PC-3 (cell line): Measurements from ENCODE around the gene TRRAP. TPM values are rescaled to one million over a fixed set of nuclear protein-coding genes. Genes with fewer than 3 reads are reported as not detected.

Source experiments
- ATAC-seq: fragments of 200-7000 bp; cut with Tn5 transposase; 2 replicates; pipeline ENCODE4 v1.9.1; 2020; ENCODE audit warnings: mild to moderate bottlenecking, moderate library complexity
- BruUV-seq: library from RNA; stranded (reverse); fragments of 400-500 nt; replicated peaks from 2 replicates; lab custom pipeline; 2021; lab: Mats Ljungman, UMichigan
- CTCF ChIA-PET: fragments of 300-600 bp; sonication (Branson Sonifier 250); formaldehyde crosslinking; loops from one replicate; lab custom pipeline; 2022; ENCODE audit warnings: antibody characterized with exemption; lab: Charles Lee
- POLR2A ChIA-PET: fragments of 300-600 bp; sonication (Branson Sonifier 250); formaldehyde crosslinking; loops from one replicate; lab custom pipeline; 2022; ENCODE audit warnings: antibody characterized with exemption; ENCODE audit not compliant: unreplicated experiment; lab: Charles Lee
- DNase-seq: peaks from one replicate; pipeline ENCODE4 v3.0.0-alpha.2; 2015
- H2AFZ ChIP-seq: fragments of 300-600 bp; sonication (generic); 2 replicates; pipeline ENCODE4 v1.6.0; 2016; ENCODE audit warnings: antibody characterized with exemption, low read length
- H3F3A ChIP-seq: fragments of 300-600 bp; sonication (generic); one replicate; pipeline ENCODE4 v1.6.0; 2017; ENCODE audit warnings: antibody characterized with exemption, low read length, control low read depth, mild to moderate bottlenecking; ENCODE audit not compliant: unreplicated experiment
- H3K27ac ChIP-seq: fragments of 300-600 bp; sonication (generic); 2 replicates; pipeline ENCODE4 v1.5.1; 2016; ENCODE audit warnings: mild to moderate bottlenecking, low read length
- H3K27me3 ChIP-seq: fragments of 300-600 bp; sonication (generic); 2 replicates; pipeline ENCODE4 v1.6.1; 2016; ENCODE audit warnings: low read length, mixed read lengths
- H3K36me3 ChIP-seq: fragments of 300-600 bp; sonication (generic); 2 replicates; pipeline ENCODE4 v1.6.1; 2016; ENCODE audit warnings: low read depth, mixed run types, low read length, mixed read lengths
- H3K4me1 ChIP-seq: fragments of 300-600 bp; sonication (generic); 2 replicates; pipeline ENCODE4 v1.5.1; 2016; ENCODE audit warnings: low read length; ENCODE audit not compliant: insufficient read depth
- H3K4me2 ChIP-seq: fragments of 300-600 bp; sonication (generic); 2 replicates; pipeline ENCODE4 v1.6.0; 2016; ENCODE audit warnings: low read length
- H3K4me3 ChIP-seq: fragments of 300-600 bp; sonication (generic); 2 replicates; pipeline ENCODE4 v1.5.1; 2016; ENCODE audit warnings: mild to moderate bottlenecking, low read length, mixed read lengths
- H3K79me2 ChIP-seq: fragments of 300-600 bp; sonication (generic); 2 replicates; pipeline ENCODE4 v1.6.1; 2017; ENCODE audit warnings: low read length, mixed read lengths
- H3K9ac ChIP-seq: fragments of 300-600 bp; sonication (generic); 2 replicates; pipeline ENCODE4 v1.6.0; 2016; ENCODE audit warnings: mild to moderate bottlenecking, low read length
- H3K9me2 ChIP-seq: fragments of 300-600 bp; sonication (generic); replicated peaks from 2 replicates; pipeline ENCODE4 v1.6.1; 2016; ENCODE audit warnings: mixed run types, low read length, mixed read lengths
- H3K9me3 ChIP-seq: fragments of 300-600 bp; sonication (generic); 2 replicates; pipeline ENCODE4 v1.6.1; 2016; ENCODE audit warnings: low read length, mixed read lengths
- H4K20me1 ChIP-seq: fragments of 300-600 bp; sonication (generic); 2 replicates; pipeline ENCODE4 v1.6.1; 2016; ENCODE audit warnings: low read length, mixed read lengths
- CTCF ChIP-seq: fragments of 300-600 bp; sonication (generic); conservative IDR thresholded peaks from 2 replicates; pipeline ENCODE4 v1.5.1; 2017; ENCODE audit warnings: antibody characterized with exemption, low read depth, mild to moderate bottlenecking, low read length
- EZH2 ChIP-seq: fragments of 300-600 bp; sonication (generic); IDR thresholded peaks from one replicate; pipeline ENCODE4 v1.6.1; 2017; ENCODE audit warnings: antibody characterized with exemption, mild to moderate bottlenecking, low read length; ENCODE audit not compliant: unreplicated experiment
- EZH2phosphoT487 ChIP-seq: fragments of 300-600 bp; sonication (generic); IDR thresholded peaks from 2 replicates; pipeline ENCODE4 v1.6.1; 2018; ENCODE audit warnings: mild to moderate bottlenecking, antibody characterized with exemption, low read length, borderline replicate concordance
- intact Hi-C: fragments of 100-400 bp; cut with micrococcal nuclease; formaldehyde crosslinking; loops from 2 replicates; pipeline ENCODE4 v1.9.0; 2023
- total RNA-seq: library from RNA; depleted of rRNA; stranded (reverse); fragments of >200 nt; gene quantifications from 2 replicates; pipeline ENCODE4 v1.2.3, GENCODE V29; 2014

TRRAP gene
- total RNA-seq, 1 experiment from 2014 or later = 17.7 TPM

- BruUV-seq = no TSS peak
- POLR2A ChIA-PET = interaction anchor here (0.7 kb wide), 1 partner anchor 64 kb away, joined by 8 read pairs; no protein-coding TSS in a partner anchor
- CTCF ChIA-PET = no interaction called here
These were observed 168.4 kb downstream of the TRRAP start for GRCh38 chr7:99046722-99047121.

GRCh38 chr7:99047526-99048077, 169.3 kb downstream of the TRRAP start:
- CTCF ChIA-PET = no interaction called here

More at GRCh38 chr7:99046722-99047121, 168.4 kb downstream of the TRRAP start:
- Histone ChIP-seq H3K9me3 (no peaks in the 10 kb centered on the region), H3K27ac (no peak overlapping the region), H3K9me2 (no peaks in the 10 kb centered on the region), H2AFZ (no peak overlapping the region), H3K36me3 (peaks cover 65% of the 10 kb centered on the region), H3K4me2 (no peak overlapping the region), H3K4me3 (no peak overlapping the region), H4K20me1 (no peaks in the 10 kb centered on the region), H3K79me2 (peaks cover 26% of the 10 kb centered on the region), H3F3A (no peaks in the 10 kb centered on the region), H3K9ac (no peak overlapping the region), H3K4me1 (peaks cover 37% of the 10 kb centered on the region), H3K27me3 (no peaks in the 10 kb centered on the region)
- DNase-seq (no peak), ATAC-seq (no peak)
- intact Hi-C loops = no loop called here
- no peak for TF ChIP-seq EZH2
- no peak for TF ChIP-seq CTCF
- no peak for TF ChIP-seq EZH2phosphoT487

More at GRCh38 chr7:99047526-99048077, 169.3 kb downstream of the TRRAP start:
- Histone ChIP-seq H2AFZ (no peak overlapping the region), H3K36me3 (peaks cover 67% of the 10 kb centered on the region), H3K79me2 (peaks cover 23% of the 10 kb centered on the region), H3K9me2 (no peaks in the 10 kb centered on the region), H3K4me1 (peaks cover 33% of the 10 kb centered on the region), H3F3A (no peaks in the 10 kb centered on the region), H3K27me3 (no peaks in the 10 kb centered on the region), H3K9me3 (no peaks in the 10 kb centered on the region), H3K27ac (no peak overlapping the region), H4K20me1 (no peaks in the 10 kb centered on the region), H3K4me2 (no peak overlapping the region), H3K9ac (no peak overlapping the region), H3K4me3 (no peak overlapping the region)
- intact Hi-C loops = no loop called here
- DNase-seq (no peak), ATAC-seq (no peak)
- no TSS peak for BruUV-seq
- POLR2A ChIA-PET = no interaction called here
- no peak for TF ChIP-seq CTCF
- no peak for TF ChIP-seq EZH2phosphoT487
- no peak for TF ChIP-seq EZH2
